H1 (cell line): ENCODE data around the gene SLC35A2. TPM values are rescaled to one million over a fixed set of nuclear protein-coding genes. Genes with fewer than 3 reads are reported as not detected.

ENCODE experiments used
- CTCF ChIA-PET: fragments of 300-600 bp; sonication (Branson Sonifier 250); formaldehyde crosslinking; loops from one replicate; lab custom pipeline; 2021; ENCODE audit not compliant: partially characterized antibody; lab: Charles Lee
- POLR2A ChIA-PET: fragments of 300-600 bp; sonication (Branson Sonifier 250); formaldehyde crosslinking; loops from one replicate; lab custom pipeline; 2021; ENCODE audit warnings: inconsistent platforms; ENCODE audit not compliant: partially characterized antibody; lab: Charles Lee
- DNase-seq, 2 experiments: peaks; one replicate each; pipeline versions ENCODE4 v3.0.0 to v3.0.0-alpha.2; 2010 to 2022; ENCODE audit warnings: low spot score in 2 of 2, low read depth in 1 of 2, mixed read lengths in 1 of 2
- FAIRE-seq: peaks from 2 replicates; lab custom pipeline; 2011; peaks lifted over from hg19 to GRCh38; lab: Jason Lieb, UNC
- H2AFZ ChIP-seq: 2 replicates; pipeline ENCODE4 v1.8.1; 2012; ENCODE audit warnings: low read length, inconsistent platforms
- H2AK5ac ChIP-seq: 2 replicates; pipeline ENCODE4 v1.6.1; 2013; ENCODE audit warnings: low read depth, low read length
- H2BK120ac ChIP-seq: replicated peaks from 2 replicates; pipeline ENCODE3; 2013; ENCODE audit warnings: low read depth, low read length, inconsistent platforms
- H2BK12ac ChIP-seq: 2 replicates; pipeline ENCODE4 v1.6.1; 2013; ENCODE audit warnings: low read depth, low read length
- H2BK15ac ChIP-seq: 2 replicates; pipeline ENCODE4 v1.6.1; 2013; ENCODE audit warnings: low read length
- H2BK20ac ChIP-seq: 2 replicates; pipeline ENCODE4 v1.6.1; 2013; ENCODE audit warnings: low read length
- H2BK5ac ChIP-seq: 2 replicates; pipeline ENCODE4 v1.6.1; 2013; ENCODE audit warnings: low read depth, low read length
- H3K14ac ChIP-seq: 2 replicates; pipeline ENCODE4 v1.6.1; 2013; ENCODE audit warnings: inconsistent platforms; ENCODE audit not compliant: insufficient read length
- H3K18ac ChIP-seq: 2 replicates; pipeline ENCODE4 v1.6.1; 2013; ENCODE audit warnings: low read length; ENCODE audit errors: extremely low read depth
- H3K23ac ChIP-seq: 2 replicates; pipeline ENCODE4 v1.6.1; 2013; ENCODE audit warnings: inconsistent platforms; ENCODE audit not compliant: insufficient read length
- H3K23me2 ChIP-seq: 2 replicates; pipeline ENCODE4 v1.6.1; 2013; ENCODE audit warnings: low read depth, low read length
- H3K27ac ChIP-seq: 2 replicates; pipeline ENCODE4 v1.6.1; 2011; ENCODE audit warnings: low read depth, low read length, inconsistent platforms
- H3K27me3 ChIP-seq, 4 experiments: replicated peaks in 1 of 4; 1 replicate in 1 of 4; 2 replicates in 3 of 4; pipeline versions ENCODE4 v1.6.1 to v1.8.1; 2011 to 2013; ENCODE audit warnings: low read length in 3 of 4, mild to moderate bottlenecking in 3 of 4, inconsistent platforms in 2 of 4, mixed read lengths in 2 of 4, moderate library complexity in 1 of 4; ENCODE audit not compliant: control insufficient read depth in 3 of 4, insufficient read depth in 3 of 4; ENCODE audit errors: extremely low read depth in 1 of 4
- H3K36me3 ChIP-seq, 4 experiments: 2 replicates each; pipeline versions ENCODE4 v1.6.1 to v1.8.1; 2011 to 2013; ENCODE audit warnings: mild to moderate bottlenecking in 4 of 4, low read length in 3 of 4, moderate library complexity in 2 of 4, control low read depth in 1 of 4, inconsistent platforms in 1 of 4; ENCODE audit not compliant: insufficient read depth in 4 of 4, control insufficient read depth in 2 of 4
- H3K4ac ChIP-seq: replicated peaks from 2 replicates; pipeline ENCODE3; 2013; ENCODE audit warnings: low read length, low read depth, mixed read lengths, inconsistent platforms; ENCODE audit not compliant: insufficient read length
- H3K4me1 ChIP-seq, 4 experiments: replicated peaks in 1 of 4; 1 replicate in 1 of 4; 2 replicates in 3 of 4; pipeline versions ENCODE4 v1.6.1 to v1.8.1; 2011 to 2013; ENCODE audit warnings: low read length in 3 of 4, inconsistent platforms in 2 of 4, mixed read lengths in 1 of 4; ENCODE audit not compliant: insufficient read depth in 4 of 4, control insufficient read depth in 3 of 4
- H3K4me2 ChIP-seq, 2 experiments: 2 replicates each; pipeline versions ENCODE4 v1.6.1 to v1.8.1; 2011 to 2013; ENCODE audit warnings: low read depth in 2 of 2, low read length in 2 of 2, control low read depth in 1 of 2, inconsistent platforms in 1 of 2, mild to moderate bottlenecking in 1 of 2; ENCODE audit not compliant: insufficient read depth in 1 of 2
- H3K4me3 ChIP-seq, 4 experiments: fragments of 200-600, 300-600 bp in 1 of 4; sonication (generic), shearing (Covaris generic), sonication (Bioruptor Twin) in 1 of 4; 2 replicates each; pipeline versions ENCODE4 v1.5.1 to v1.8.1; 2011 to 2016; ENCODE audit warnings: low read length in 4 of 4, low read depth in 3 of 4, control low read depth in 2 of 4, inconsistent platforms in 2 of 4, mild to moderate bottlenecking in 2 of 4, mixed read lengths in 1 of 4, moderate library complexity in 1 of 4; ENCODE audit not compliant: insufficient read depth in 2 of 4; ENCODE audit errors: extremely low read depth in 1 of 4
- H3K56ac ChIP-seq: replicated peaks from 2 replicates; pipeline ENCODE3; 2013; ENCODE audit warnings: low read depth, mild to moderate bottlenecking, mixed read lengths, low read length, inconsistent platforms; ENCODE audit not compliant: insufficient read length
- H3K79me1 ChIP-seq: 2 replicates; pipeline ENCODE4 v1.6.1; 2013; ENCODE audit warnings: low read depth, low read length, control low read depth
- H3K79me2 ChIP-seq, 2 experiments: 2 replicates each; pipeline versions ENCODE4 v1.6.1 to v1.8.1; 2012 to 2013; ENCODE audit warnings: low read length in 2 of 2, mild to moderate bottlenecking in 2 of 2, inconsistent platforms in 1 of 2; ENCODE audit not compliant: insufficient read depth in 2 of 2, control insufficient read depth in 1 of 2
- H3K9ac ChIP-seq, 4 experiments: replicated peaks in 1 of 4; 1 replicate in 1 of 4; 2 replicates in 3 of 4; pipeline versions ENCODE4 v1.6.1 to v1.8.1; 2011 to 2013; ENCODE audit warnings: low read depth in 3 of 4, low read length in 3 of 4, control low read depth in 2 of 4, mild to moderate bottlenecking in 2 of 4, moderate library complexity in 2 of 4, inconsistent platforms in 1 of 4; ENCODE audit errors: extremely low read depth in 1 of 4
- H3K9me3 ChIP-seq, 2 experiments: 2 replicates each; pipeline versions ENCODE4 v1.6.1 to v1.8.1; 2012 to 2013; ENCODE audit warnings: mild to moderate bottlenecking in 2 of 2, moderate library complexity in 2 of 2, control low read depth in 1 of 2, inconsistent platforms in 1 of 2, low read depth in 1 of 2, low read length in 1 of 2, mixed read lengths in 1 of 2; ENCODE audit not compliant: insufficient read depth in 2 of 2
- H4K20me1 ChIP-seq, 2 experiments: replicated peaks in 1 of 2; 2 replicates each; pipeline versions ENCODE3 to v1.8.1; 2011 to 2013; ENCODE audit warnings: inconsistent platforms in 2 of 2, low read length in 2 of 2, mild to moderate bottlenecking in 1 of 2; ENCODE audit not compliant: insufficient read depth in 2 of 2, control insufficient read depth in 1 of 2
- H4K5ac ChIP-seq: 2 replicates; pipeline ENCODE4 v1.6.1; 2013; ENCODE audit warnings: low read length, low read depth, mixed read lengths, inconsistent platforms; ENCODE audit not compliant: insufficient read length
- H4K8ac ChIP-seq: 2 replicates; pipeline ENCODE4 v1.8.0; 2013; ENCODE audit warnings: mild to moderate bottlenecking, moderate library complexity, low read length, inconsistent platforms; ENCODE audit not compliant: insufficient read depth; ENCODE audit errors: extremely low read depth
- H4K91ac ChIP-seq: replicated peaks from 2 replicates; pipeline ENCODE3; 2013; ENCODE audit warnings: low read length, mixed read lengths, inconsistent platforms; ENCODE audit not compliant: insufficient read length
- KDM4A ChIP-seq: IDR thresholded peaks from one replicate; pipeline ENCODE4 v1.7.1; 2012; ENCODE audit warnings: low read depth, mild to moderate bottlenecking, moderate library complexity, low read length, inconsistent platforms; ENCODE audit not compliant: severe bottlenecking
- RBBP5 ChIP-seq: IDR thresholded peaks from 2 replicates; pipeline ENCODE4 v1.7.1; 2012; ENCODE audit warnings: low read depth, mild to moderate bottlenecking, inconsistent platforms, low read length, moderate library complexity, borderline replicate concordance
- SIRT6 ChIP-seq: IDR thresholded peaks from one replicate; pipeline ENCODE4 v1.7.1; 2012; ENCODE audit warnings: low read length, inconsistent platforms
- WGBS, 2 experiments: shearing (Covaris generic) in 1 of 2; methylation state at CpG; one replicate each; pipeline versions ENCODE4 v1.1.6 to v1.1.7; 2013 to 2015; ENCODE audit warnings: low lambda C conversion rate in 2 of 2, mixed read lengths in 2 of 2, inconsistent platforms in 1 of 2, low coverage in 1 of 2, missing lambda C conversion rate in 1 of 2; ENCODE audit not compliant: insufficient replicate concordance in 2 of 2, insufficient coverage in 1 of 2, insufficient read length in 1 of 2; ENCODE audit errors: extremely low coverage in 1 of 2, missing lambda C conversion rate in 1 of 2; 5-methylcytosine and 5-hydroxymethylcytosine counted together
- polyA plus RNA-seq, 7 experiments: library from polyadenylated mRNA; depleted of rRNA in 3 of 7; stranded (reverse) in 5 of 7; unstranded in 2 of 7; fragments of >200 nt in 5 of 7; fragments of 200-250 nt in 2 of 7; gene quantifications; 1 replicate in 5 of 7; 2 replicates in 1 of 7; 4 replicates in 1 of 7; pipeline versions ENCODE4 v1.2.1 to v1.2.3, GENCODE V29; 2011 to 2013; ENCODE audit warnings: missing spikeins in 2 of 7, mixed read lengths in 2 of 7
- total RNA-seq: library from RNA; stranded (reverse); fragmentation: NEBNext Ultra II Directional; extraction: Animal tissue kit (Norgen Biotek cat#: 25700); gene quantifications from 2 replicates; pipeline ENCODE4 v1.2.1, GENCODE V29; 2021

SLC35A2 gene
- total and polyA plus RNA-seq, 2 of the 8 experiments (the other 6 are each of a cell fraction or from before 2014, with no cell fraction given), result 21.4 to 48.3 TPM

DNA sequence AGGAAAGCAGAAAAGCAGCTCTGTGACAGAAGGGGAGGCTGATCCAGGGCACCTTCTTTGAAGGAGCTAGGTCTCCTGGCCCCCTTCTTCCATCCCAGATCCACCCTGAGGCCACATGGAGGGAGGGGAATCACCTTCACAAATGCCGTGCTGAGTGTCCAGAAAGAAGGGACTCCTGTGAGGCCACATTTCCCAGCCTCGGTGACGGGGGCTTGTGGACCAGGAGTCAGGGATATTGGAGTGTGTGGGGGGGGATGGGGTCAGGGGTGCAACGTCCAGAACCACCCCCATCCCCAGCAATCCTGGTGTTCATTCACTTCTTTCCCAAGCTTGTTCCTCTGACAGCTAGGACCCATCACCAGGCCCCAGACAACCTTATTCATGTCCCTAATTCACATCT is 18.6 kb downstream of the SLC35A2 start:
- H3K9me3 ChIP-seq, result no peaks in the 10 kb centered on the region
- no peak for TF ChIP-seq SIRT6
- TF ChIP-seq RBBP5, result no peak
- no peak for TF ChIP-seq KDM4A
- TF ChIP-seq, all 59 proteins: peak for 0
- Histone ChIP-seq H3K27ac (no peak overlapping the region), H3K4me3 (no peak overlapping the region), H2BK120ac (no peak overlapping the region), H3K23ac (no peak overlapping the region), H2BK12ac (no peak overlapping the region), H3K79me2 (peaks cover 0 to 14% of the 10 kb centered on the region in 2 experiments; a peak in 2 of 4 replicates), H3K36me3 (peaks cover 0 to 7% (median 3%) of the 10 kb centered on the region in 4 experiments; a peak in 2 of 8 replicates), H3K9ac (no peak overlapping the region), H4K5ac (no peak overlapping the region), H3K4ac (no peak overlapping the region), H2BK20ac (no peak overlapping the region), H3K23me2 (peaks cover 10% of the 10 kb centered on the region), H3K18ac (no peak overlapping the region), H4K91ac (no peak overlapping the region), H2AFZ (no peak overlapping the region), H4K8ac (no peak overlapping the region), H2BK5ac (no peak overlapping the region), H2BK15ac (no peak overlapping the region), H3K4me1 (peaks cover 0 to 4% (median 2%) of the 10 kb centered on the region in 4 experiments; a peak in 2 of 7 replicates), H3K14ac (no peak overlapping the region), H2AK5ac (no peak overlapping the region), H4K20me1 (peaks cover 3 to 8% of the 10 kb centered on the region in 2 experiments), H3K56ac (no peak overlapping the region), H3K27me3 (no peaks in the 10 kb centered on the region), H3K4me2 (no peak overlapping the region; a peak in 1 of 4 replicates), H3K79me1 (no peaks in the 10 kb centered on the region; the same call in 1 of the 2 replicates)
- CTCF ChIA-PET, result interaction anchor here (1.3 to 1.7 kb wide), 2 partner anchors 79 to 87 kb away, joined by 3 read pairs; partner anchors contain the start of gene KCND1
- POLR2A ChIA-PET, result interaction anchor here (1.2 to 2.9 kb wide), 3 partner anchors 19 to 50 kb away, joined by 3 to 15 read pairs (median 6); partner anchors contain the start of gene SLC35A2
- WGBS, 2 experiments, result 100% methylated on average over 3 of the region's 4 CpGs; no CpG with 5 or more reads in 1 of the 2 experiments
- DNase-seq (no peak), FAIRE-seq (no peak)
